Activated naive CD8-positive, alpha-beta T cell treated with anti-CD3 and anti-CD28 coated beads, Interleukin-2, amount 10 ng/mL, durations not matched to agents 7 days and 5 days (primary cell): ENCODE data around the gene KPNA1. TPM values are rescaled to one million over a fixed set of nuclear protein-coding genes. Genes with fewer than 3 reads are reported as not detected.
"Not testable (repeated sequence)": the region's sequence is repeated elsewhere in the genome, so short reads cannot be mapped to it uniquely, and the experiment has no call there.

Experiments used
- ATAC-seq: fragments of 150-1000 bp; cut with Tn5 transposase; one replicate; pipeline ENCODE4 v1.10.0; 2021; ENCODE audit warnings: low read depth, moderate library complexity
- POLR2A ChIA-PET: fragments of 350-600 bp; sonication (Branson Sonifier 250); formaldehyde crosslinking; loops from one replicate; lab custom pipeline; 2021; ENCODE audit warnings: antibody characterized with exemption; lab: Charles Lee
- DNase-seq: peaks from one replicate; pipeline ENCODE4 v3.0.0; 2021
- H3K27ac Mint-ChIP-seq: one replicate; pipeline ENCODE4 v1.8.0; 2022; ENCODE audit warnings: mild to moderate bottlenecking, mixed read lengths
- H3K27me3 Mint-ChIP-seq: one replicate; pipeline ENCODE4 v1.8.0; 2022; ENCODE audit warnings: mild to moderate bottlenecking, moderate library complexity, mixed read lengths
- H3K36me3 Mint-ChIP-seq: one replicate; pipeline ENCODE4 v1.8.0; 2021; ENCODE audit warnings: mild to moderate bottlenecking, mixed read lengths
- H3K4me1 Mint-ChIP-seq: one replicate; pipeline ENCODE4 v1.8.0; 2021; ENCODE audit warnings: mixed read lengths
- H3K4me3 Mint-ChIP-seq: one replicate; pipeline ENCODE4 v1.8.0; 2022; ENCODE audit warnings: mild to moderate bottlenecking, moderate library complexity, mixed read lengths
- H3K9me3 Mint-ChIP-seq: one replicate; pipeline ENCODE4 v1.8.0; 2021; ENCODE audit warnings: mixed read lengths
- total RNA-seq, 2 experiments: library from RNA; stranded (reverse); gene quantifications; one replicate each; pipeline ENCODE4 v1.2.3, GENCODE V29; 2021

The KPNA1 gene
- total RNA-seq, 2 experiments from 2014 or later, result 53.8 to 60.6 TPM

GRCh38 chr3:122515020-122515468 lies 305 bp upstream of the KPNA1 start:
- Mint-ChIP-seq H3K9me3 (no peaks in the 10 kb centered on the region), H3K27ac (peak overlapping the region; percentile 84), H3K27me3 (peaks cover 4% of the 10 kb centered on the region), H3K4me3 (peak overlapping the region; percentile 86), H3K4me1 (peaks cover 19% of the 10 kb centered on the region), H3K36me3 (peaks cover 2% of the 10 kb centered on the region)
- no peak for DNase-seq
- ATAC-seq, result no peak
- POLR2A ChIA-PET, result interaction anchor here (0.6 to 1.9 kb wide), 11 partner anchors 9 to 166 kb away, joined by 3 to 7 read pairs (median 3); partner anchors contain the start of genes FAM162A, PARP14 and WDR5B

- POLR2A ChIA-PET, result interaction anchor here (0.9 to 1.9 kb wide), 3 partner anchors 8 to 166 kb away, joined by 3 to 7 read pairs (median 4); partner anchors contain the start of gene WDR5B
- Mint-ChIP-seq H3K36me3 (peaks cover 10% of the 10 kb centered on the region), H3K9me3 (no peaks in the 10 kb centered on the region), H3K4me3 (peak overlapping the region; percentile 95), H3K27me3 (peaks cover 4% of the 10 kb centered on the region), H3K4me1 (peaks cover 21% of the 10 kb centered on the region), H3K27ac (peak overlapping the region; percentile 90)
- DNase-seq (no peak), ATAC-seq (no peak)
Measured at GRCh38 chr3:122513386-122514122, 1.2 kb downstream of the KPNA1 start.

- Mint-ChIP-seq H3K27ac (no peak overlapping the region), H3K36me3 (peaks cover 10% of the 10 kb centered on the region), H3K9me3 (no peaks in the 10 kb centered on the region), H3K4me1 (peaks cover 28% of the 10 kb centered on the region), H3K27me3 (peaks cover 2% of the 10 kb centered on the region), H3K4me3 (no peak overlapping the region)
- DNase-seq (no peak), ATAC-seq (no peak)
- POLR2A ChIA-PET, result interaction anchor here (1.0 kb wide), 1 partner anchor 96 kb away, joined by 4 read pairs; the partner anchor contains the start of gene WDR5B
Measured at GRCh38 chr3:122512284-122512683, 2.5 kb downstream of the KPNA1 start.

GRCh38 chr3:122510878-122511535 lies 3.7 kb downstream of the KPNA1 start:
- H3K27me3 Mint-ChIP-seq, result no peaks in the 10 kb centered on the region
- H3K27ac Mint-ChIP-seq, result no peak overlapping the region
- POLR2A ChIA-PET, result no interaction called here
- H3K9me3 Mint-ChIP-seq, result no peaks in the 10 kb centered on the region
- ATAC-seq, result no peak
- no peak overlapping the region for H3K4me3 Mint-ChIP-seq
- no peak for DNase-seq
- peaks cover 10% of the 10 kb centered on the region for H3K36me3 Mint-ChIP-seq
- H3K4me1 Mint-ChIP-seq, result peaks cover 30% of the 10 kb centered on the region

- H3K4me1 Mint-ChIP-seq, result peaks cover 29% of the 10 kb centered on the region
- H3K27me3 Mint-ChIP-seq, ATAC-seq, POLR2A ChIA-PET, H3K27ac Mint-ChIP-seq, H3K9me3 Mint-ChIP-seq, DNase-seq, H3K4me3 Mint-ChIP-seq: not testable (repeated sequence)
- H3K36me3 Mint-ChIP-seq, result peaks cover 19% of the 10 kb centered on the region
Measured at GRCh38 chr3:122508944-122509343, 5.8 kb downstream of the KPNA1 start.

- Mint-ChIP-seq H3K36me3 (peaks cover 20% of the 10 kb centered on the region), H3K9me3 (peaks cover 1% of the 10 kb centered on the region), H3K27ac (no peak overlapping the region), H3K4me3 (no peak overlapping the region), H3K4me1 (peaks cover 25% of the 10 kb centered on the region), H3K27me3 (no peaks in the 10 kb centered on the region)
- DNase-seq (no peak), ATAC-seq (peak; percentile 72)
- POLR2A ChIA-PET, result interaction anchor here (1.0 kb wide), 1 partner anchor 22 kb away, joined by 3 read pairs; no protein-coding TSS in a partner anchor
Measured at GRCh38 chr3:122508135-122508914, 6.4 kb downstream of the KPNA1 start.

GRCh38 chr3:122506450-122506849 lies 8.3 kb downstream of the KPNA1 start:
- no peak overlapping the region for H3K27ac Mint-ChIP-seq
- no peak for DNase-seq
- POLR2A ChIA-PET, result no interaction called here
- H3K4me3 Mint-ChIP-seq, result no peak overlapping the region
- no peak for ATAC-seq
- H3K36me3 Mint-ChIP-seq, result peaks cover 20% of the 10 kb centered on the region
- peaks cover 19% of the 10 kb centered on the region for H3K4me1 Mint-ChIP-seq
- peaks cover 1% of the 10 kb centered on the region for H3K9me3 Mint-ChIP-seq
- H3K27me3 Mint-ChIP-seq, result no peaks in the 10 kb centered on the region

- no peak overlapping the region for H3K27ac Mint-ChIP-seq
- DNase-seq (no peak), ATAC-seq (no peak)
- H3K36me3 Mint-ChIP-seq, result peaks cover 20% of the 10 kb centered on the region
- POLR2A ChIA-PET, result interaction anchor here (0.6 kb wide), 1 partner anchor 8 kb away, joined by 3 read pairs; the partner anchor contains the start of gene KPNA1
- H3K9me3 Mint-ChIP-seq, result peaks cover 1% of the 10 kb centered on the region
- peaks cover 24% of the 10 kb centered on the region for H3K4me1 Mint-ChIP-seq
- no peaks in the 10 kb centered on the region for H3K27me3 Mint-ChIP-seq
- H3K4me3 Mint-ChIP-seq, result no peak overlapping the region
Measured at GRCh38 chr3:122505676-122506075, 9.1 kb downstream of the KPNA1 start.

GRCh38 chr3:122502941-122503340 lies 11.8 kb downstream of the KPNA1 start:
- POLR2A ChIA-PET, result no interaction called here
- no peaks in the 10 kb centered on the region for H3K27me3 Mint-ChIP-seq
- no peak overlapping the region for H3K4me3 Mint-ChIP-seq
- peaks cover 24% of the 10 kb centered on the region for H3K4me1 Mint-ChIP-seq
- H3K9me3 Mint-ChIP-seq, result peaks cover 1% of the 10 kb centered on the region
- no peak for ATAC-seq
- H3K27ac Mint-ChIP-seq, result no peak overlapping the region
- DNase-seq, result no peak
- peaks cover 14% of the 10 kb centered on the region for H3K36me3 Mint-ChIP-seq

GRCh38 chr3:122502139-122502538 lies 12.6 kb downstream of the KPNA1 start:
- POLR2A ChIA-PET, result no interaction called here
- H3K9me3 Mint-ChIP-seq, result peaks cover 1% of the 10 kb centered on the region
- no peaks in the 10 kb centered on the region for H3K27me3 Mint-ChIP-seq
- H3K36me3 Mint-ChIP-seq, result peaks cover 14% of the 10 kb centered on the region
- DNase-seq (no peak), ATAC-seq (no peak)
- peaks cover 29% of the 10 kb centered on the region for H3K4me1 Mint-ChIP-seq
- H3K27ac Mint-ChIP-seq, result no peak overlapping the region
- H3K4me3 Mint-ChIP-seq, result no peak overlapping the region

GRCh38 chr3:122500964-122501363 lies 13.8 kb downstream of the KPNA1 start:
- POLR2A ChIA-PET, DNase-seq, H3K27me3 Mint-ChIP-seq, H3K9me3 Mint-ChIP-seq, H3K4me3 Mint-ChIP-seq, H3K27ac Mint-ChIP-seq, ATAC-seq: not testable (repeated sequence)
- peaks cover 31% of the 10 kb centered on the region for H3K4me1 Mint-ChIP-seq
- peaks cover 21% of the 10 kb centered on the region for H3K36me3 Mint-ChIP-seq

GRCh38 chr3:122498152-122498551 lies 16.6 kb downstream of the KPNA1 start:
- Mint-ChIP-seq H3K27ac (no peak overlapping the region), H3K36me3 (peaks cover 22% of the 10 kb centered on the region), H3K4me3 (no peak overlapping the region), H3K9me3 (no peaks in the 10 kb centered on the region), H3K4me1 (peaks cover 29% of the 10 kb centered on the region), H3K27me3 (no peaks in the 10 kb centered on the region)
- DNase-seq (no peak), ATAC-seq (no peak)
- POLR2A ChIA-PET, result no interaction called here

- DNase-seq, result no peak
- H3K27me3 Mint-ChIP-seq, result no peaks in the 10 kb centered on the region
- ATAC-seq, result peak; percentile 81
- H3K9me3 Mint-ChIP-seq, result no peaks in the 10 kb centered on the region
- peaks cover 26% of the 10 kb centered on the region for H3K36me3 Mint-ChIP-seq
- peaks cover 30% of the 10 kb centered on the region for H3K4me1 Mint-ChIP-seq
- POLR2A ChIA-PET, result interaction anchor here (1.7 kb wide), 1 partner anchor 81 kb away, joined by 5 read pairs; the partner anchor contains the start of gene WDR5B
- H3K27ac Mint-ChIP-seq, result no peak overlapping the region
- H3K4me3 Mint-ChIP-seq, result no peak overlapping the region
Measured at GRCh38 chr3:122497425-122497824, 17.3 kb downstream of the KPNA1 start.
